Stimulated activated CD4-positive, alpha-beta T cell treated with anti-CD3 and anti-CD28 coated beads, TNF-alpha, amount 100 ng/mL, for 24 hours (primary cell): ENCODE results near the gene TOP1.
"Not testable (repeated sequence)": the region's sequence is repeated elsewhere in the genome, so short reads cannot be mapped to it uniquely, and the experiment has no call there.

Experiments used
- DNase-seq, 3 experiments: peaks; one replicate each; pipeline ENCODE4 v3.0.0-alpha.2; 2020; ENCODE audit warnings: low read depth in 3 of 3

The TOP1 gene

GRCh38 chr20:41128317-41128716, 99.7 kb downstream of the TOP1 start:
- not testable (repeated sequence) for DNase-seq

GRCh38 chr20:41131594-41132387, 103.2 kb downstream of the TOP1 start:
- DNase-seq = no peak

- DNase-seq = not testable (repeated sequence)
Measured at GRCh38 chr20:41132388-41132775, 103.8 kb downstream of the TOP1 start.

- peak in 2 of 3 experiments; percentile 43 to 70 for DNase-seq
Measured at GRCh38 chr20:41133709-41134361, 105.2 kb downstream of the TOP1 start.

GRCh38 chr20:41134362-41135186, 106.0 kb downstream of the TOP1 start:
- no peak for DNase-seq

- DNase-seq = peak in 2 of 3 experiments; percentile 40 to 63
Measured at GRCh38 chr20:41135187-41135887, 106.7 kb downstream of the TOP1 start.

- no peak for DNase-seq
Measured at GRCh38 chr20:41135888-41136679, 107.5 kb downstream of the TOP1 start.

- DNase-seq = peak; percentile 73 to 88 (median 77)
Measured at GRCh38 chr20:41136680-41137613, 108.3 kb downstream of the TOP1 start, which contains the start of gene PLCG1. Gene PLCG1 (plus strand): TSS chr20:41137543. CDS start chr20:41137642, 99 bp downstream.

GRCh38 chr20:41137614-41138474, 109.2 kb downstream of the TOP1 start:
- peak in 1 of 3 experiments; percentile 62 for DNase-seq

GRCh38 chr20:41138475-41139226, 110.0 kb downstream of the TOP1 start:
- DNase-seq = no peak

- DNase-seq = no peak
Measured at GRCh38 chr20:41139227-41140093, 110.8 kb downstream of the TOP1 start.

GRCh38 chr20:41140226-41141133, 111.9 kb downstream of the TOP1 start:
- no peak for DNase-seq

- no peak for DNase-seq
Measured at GRCh38 chr20:41141153-41141815, 112.7 kb downstream of the TOP1 start.

- no peak for DNase-seq
Measured at GRCh38 chr20:41142245-41142644, 113.6 kb downstream of the TOP1 start.

- DNase-seq = no peak
Measured at GRCh38 chr20:41142919-41143318, 114.3 kb downstream of the TOP1 start.
